ENCODE results near the gene MLLT6. TPM values are rescaled to one million over a fixed set of nuclear protein-coding genes. Genes with fewer than 3 reads are reported as not detected.

MLLT6 gene
- total and polyA plus RNA-seq, 2 of the 4 experiments (the other 2 are of a cell fraction) = 7.2 to 21.2 TPM

DNA sequence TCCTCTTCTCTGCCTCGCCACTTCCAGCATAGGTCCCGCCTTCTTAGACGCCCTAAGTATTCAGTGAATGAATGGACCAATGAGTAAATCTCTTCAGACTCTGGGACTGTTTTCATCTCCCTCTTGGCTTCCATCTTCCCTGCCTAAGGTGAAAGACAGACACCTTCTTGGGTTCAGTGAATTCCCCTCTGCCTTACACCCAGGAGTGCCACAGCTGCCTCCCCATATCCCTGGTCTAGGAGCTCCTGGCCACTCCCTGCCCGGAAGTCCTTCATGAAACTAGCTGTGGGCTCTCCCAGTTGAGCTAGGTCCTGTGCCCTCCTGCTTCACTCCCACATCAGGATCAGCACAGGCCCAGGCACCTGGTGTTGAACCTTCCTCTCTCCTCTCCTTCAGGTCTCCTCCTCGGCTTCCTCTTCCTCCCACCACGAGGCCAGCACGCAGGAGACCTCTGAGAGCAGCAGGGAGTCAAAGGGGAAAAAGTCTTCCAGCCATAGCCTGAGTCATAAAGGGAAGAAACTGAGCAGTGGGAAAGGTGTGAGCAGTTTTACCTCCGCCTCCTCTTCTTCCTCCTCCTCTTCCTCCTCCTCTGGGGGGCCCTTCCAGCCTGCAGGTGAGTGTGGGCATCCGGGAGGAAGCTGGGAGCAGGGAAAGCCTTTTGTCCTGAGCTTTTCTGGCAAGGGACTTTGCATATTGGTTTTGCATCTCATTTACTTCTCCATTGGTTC is 10.3 kb downstream of the MLLT6 start:
- H2BK15ac ChIP-seq (ENCODE audit: low read depth, low read length) = no peak overlapping the region
- ATAC-seq (ENCODE audit: low read depth) = no peak
- no peak overlapping the region for H3K14ac ChIP-seq (replicated peaks; ENCODE audit: low read depth, low read length)
- no peaks in the 10 kb centered on the region for H3K27me3 ChIP-seq (ENCODE audit: control insufficient read depth, insufficient read depth, low read length)
- WGBS, 2 experiments (ENCODE audit: extremely low coverage in 2 of 2, insufficient read length in 1 of 2) = no CpG with 5 or more reads among the region's 9 CpGs
- H3K4ac ChIP-seq (ENCODE audit: low read depth, low read length) = no peak overlapping the region
- H3K79me1 ChIP-seq (ENCODE audit: low read depth in 1 of 2, low read length in 2 of 2) = peaks cover 0 to 6% of the 10 kb centered on the region in 2 experiments; a peak in 1 of 4 replicates
- no TSS peak for BruUV-seq (replicated peaks)
- H4K91ac ChIP-seq (ENCODE audit: insufficient read depth, low read depth, low read length) = no peak overlapping the region
- in situ Hi-C loops (cut with MboI; ENCODE audit: low sequenced_read_pairs) = no loop called here
- no peak overlapping the region for H3K4me3 ChIP-seq (ENCODE audit: insufficient read depth, low read depth, low read length)
- H4K20me1 ChIP-seq (ENCODE audit: insufficient read depth, low read length) = 0 out of 2 replicates have a peak, but pooled peaks cover 3% of the 10 kb centered on the region
- CTCF ChIA-PET = no interaction called here
- no peak overlapping the region for H3K9ac ChIP-seq (ENCODE audit: low read depth, low read length)
- no peak for TF ChIP-seq RAD21 (IDR thresholded peaks at IDR 0.05; ENCODE audit: low read length)
- no peaks in the 10 kb centered on the region for H3K9me1 ChIP-seq (ENCODE audit: insufficient read depth, low read length)
- no peaks in the 10 kb centered on the region for H3K4me1 ChIP-seq (ENCODE audit: control insufficient read depth, insufficient read depth, low read length)
- no peak overlapping the region for H2BK120ac ChIP-seq (ENCODE audit: low read depth, low read length)
- H3K56ac ChIP-seq (ENCODE audit: extremely low read depth, insufficient read depth, low read length) = no peak overlapping the region
- no peak overlapping the region for H3K4me2 ChIP-seq (ENCODE audit: low read depth, low read length)
- no peaks in the 10 kb centered on the region for H3K9me3 ChIP-seq (ENCODE audit: control insufficient read depth, insufficient read depth, low read length)
- no peak overlapping the region for H2AFZ ChIP-seq (replicated peaks; ENCODE audit: low read length, poor library complexity)
- H2AK5ac ChIP-seq (ENCODE audit: low read depth, low read length) = no peak overlapping the region
- no peak overlapping the region for H3K23ac ChIP-seq (ENCODE audit: low read depth, low read length)
- H4K8ac ChIP-seq (ENCODE audit: low read depth in 2 of 2, low read length in 2 of 2) = no peak overlapping the region
- no peak overlapping the region for H3K27ac ChIP-seq (ENCODE audit: insufficient read depth, low read length)
- no peak overlapping the region for H4K5ac ChIP-seq (ENCODE audit: low read depth, low read length)
- no peak overlapping the region for H2BK20ac ChIP-seq (ENCODE audit: low read depth, low read length)
- DNase-seq = no peak
- H2BK5ac ChIP-seq (ENCODE audit: low read depth, low read length, poor library complexity, severe bottlenecking) = no peak overlapping the region
- no peak overlapping the region for H2AK9ac ChIP-seq (replicated peaks; ENCODE audit: low read depth, low read length, poor library complexity)
- H3K18ac ChIP-seq (ENCODE audit: low read depth, low read length) = no peak overlapping the region
- H3K36me3 ChIP-seq (ENCODE audit: control insufficient read depth, insufficient read depth, low read length) = peaks cover 70% of the 10 kb centered on the region
- dilution Hi-C loops (cut with HindIII; ENCODE audit: low sequenced_read_pairs, unreplicated experiment) = no loop called here
- intact Hi-C loops (cut with micrococcal nuclease) = no loop called here
- POLR2A ChIA-PET (ENCODE audit: unreplicated experiment) = no interaction called here
